K562 (cell line): Measurements from ENCODE around the gene CRYZL1. TPM values are rescaled to one million over a fixed set of nuclear protein-coding genes. Genes with fewer than 3 reads are reported as not detected.
"Not testable (repeated sequence)": the region's sequence is repeated elsewhere in the genome, so short reads cannot be mapped to it uniquely, and the experiment has no call there.

Experiments used
- ATAC-seq: fragments of 200-7000 bp; cut with Tn5 transposase; 3 replicates; pipeline ENCODE4 v1.9.1; 2020; ENCODE audit warnings: moderate library complexity
- BruUV-seq: library from RNA; stranded (reverse); fragments of 400-500 nt; replicated peaks from 2 replicates; lab custom pipeline; 2021; lab: Mats Ljungman, UMichigan
- CTCF ChIA-PET: fragments of 300-600 bp; formaldehyde crosslinking; extraction: SDS; loops from one replicate; lab custom pipeline; 2021; ENCODE audit warnings: low intra/inter-chr PET ratio; lab: Yijun Ruan, JAX
- POLR2A ChIA-PET: fragments of 300-600, 350-650 bp; sonication (Branson Sonifier 250); formaldehyde crosslinking; extraction: SDS; loops from one replicate; lab custom pipeline; 2021; ENCODE audit warnings: antibody characterized with exemption, inconsistent platforms; lab: Yijun Ruan, JAX
- DNase-seq, 4 experiments: peaks; one replicate each; pipeline versions ENCODE4 v3.0.0 to v3.0.0-alpha.2; 2011 to 2018; ENCODE audit warnings: low spot score in 3 of 4, mixed read lengths in 3 of 4; ENCODE audit errors: extremely low read depth in 1 of 4
- FAIRE-seq: peaks from 2 replicates; lab custom pipeline; 2011; peaks lifted over from hg19 to GRCh38; lab: Jason Lieb, UNC
- H2AFZ ChIP-seq: 2 replicates; pipeline ENCODE4 v1.6.0; 2011; ENCODE audit warnings: low read depth, low read length, control low read depth, inconsistent platforms
- H3K27ac ChIP-seq: fragments of 200-600 bp; 3 replicates; pipeline ENCODE4 v1.8.0; 2011; ENCODE audit warnings: low read depth, mild to moderate bottlenecking, control low read depth, inconsistent platforms, low read length, moderate library complexity, mixed read lengths; ENCODE audit errors: extremely low read depth
- H3K27me3 ChIP-seq, 2 experiments: fragments of 300-600 bp in 1 of 2; 2 replicates in 1 of 2; 3 replicates in 1 of 2; pipeline versions ENCODE4 v1.6.0 to v1.8.0; 2011; ENCODE audit warnings: inconsistent platforms in 2 of 2, low read length in 2 of 2, mild to moderate bottlenecking in 1 of 2, mixed read lengths in 1 of 2, moderate library complexity in 1 of 2; ENCODE audit not compliant: control insufficient read depth in 2 of 2, insufficient read depth in 2 of 2
- H3K36me3 ChIP-seq: fragments of 300-600 bp; 3 replicates; pipeline ENCODE4 v1.8.0; 2011; ENCODE audit warnings: mild to moderate bottlenecking, low read length, inconsistent platforms; ENCODE audit not compliant: control insufficient read depth, insufficient read depth
- H3K4me1 ChIP-seq, 2 experiments: fragments of 200-600 bp in 1 of 2; replicated peaks in 1 of 2; 2 replicates in 1 of 2; 3 replicates in 1 of 2; pipeline versions ENCODE4 v1.5.1 to v1.8.0; 2011; ENCODE audit warnings: inconsistent platforms in 2 of 2, low read length in 2 of 2, mild to moderate bottlenecking in 1 of 2, mixed read lengths in 1 of 2, moderate library complexity in 1 of 2; ENCODE audit not compliant: control insufficient read depth in 2 of 2, insufficient read depth in 2 of 2
- H3K4me2 ChIP-seq: 2 replicates; pipeline ENCODE4 v1.6.1; 2011; ENCODE audit warnings: low read length, control low read depth, inconsistent platforms, mixed read lengths; ENCODE audit not compliant: insufficient read depth
- H3K4me3 ChIP-seq: fragments of 200-600 bp; sonication (generic), shearing (Covaris generic); 2 replicates; pipeline ENCODE4 v1.5.1; 2016; ENCODE audit warnings: control low read depth, inconsistent platforms
- H3K79me2 ChIP-seq: fragments of 200-600 bp; 3 replicates; pipeline ENCODE4 v1.8.0; 2011; ENCODE audit warnings: low read length, inconsistent platforms; ENCODE audit not compliant: control insufficient read depth, insufficient read depth
- H3K9ac ChIP-seq, 2 experiments: 2 replicates each; pipeline versions ENCODE4 v1.6.0 to v1.6.1; 2011; ENCODE audit warnings: low read depth in 2 of 2, low read length in 2 of 2, control low read depth in 1 of 2, inconsistent platforms in 1 of 2, mild to moderate bottlenecking in 1 of 2, mixed read lengths in 1 of 2; ENCODE audit not compliant: insufficient read depth in 1 of 2
- H3K9me1 ChIP-seq: one replicate; pipeline ENCODE4 v1.6.0; 2011; ENCODE audit warnings: inconsistent platforms, mild to moderate bottlenecking, low read length, moderate library complexity; ENCODE audit not compliant: control insufficient read depth, insufficient read depth
- H3K9me3 ChIP-seq: replicated peaks from 2 replicates; pipeline ENCODE4 v1.5.1; 2011; ENCODE audit warnings: low read depth, low read length, inconsistent platforms; ENCODE audit not compliant: control insufficient read depth, insufficient read depth
- H4K20me1 ChIP-seq: replicated peaks from 2 replicates; pipeline ENCODE4 v1.6.1; 2011; ENCODE audit warnings: low read length, inconsistent platforms, mixed read lengths; ENCODE audit not compliant: control insufficient read depth, insufficient read depth
- EP400 ChIP-seq: fragments of 450-650 bp; IDR thresholded peaks from 2 replicates; pipeline ENCODE4 v1.6.1; 2017; ENCODE audit warnings: antibody characterized with exemption, mild to moderate bottlenecking, moderate library complexity
- FOXK2 ChIP-seq, 2 experiments: fragments of 450-650 bp; IDR thresholded peaks in 1 of 2; conservative IDR thresholded peaks in 1 of 2; 2 replicates each; pipeline ENCODE4 v1.6.1; 2016; ENCODE audit warnings: low read depth in 2 of 2, mild to moderate bottlenecking in 1 of 2
- HMGXB4 ChIP-seq: sonication (generic); formaldehyde crosslinking; IDR thresholded peaks from 2 replicates; pipeline ENCODE4 v1.8.1; 2023; ENCODE audit warnings: mild to moderate bottlenecking, missing genetic modification reagents
- MYNN ChIP-seq, 2 experiments: sonication (generic); formaldehyde crosslinking in 1 of 2; IDR thresholded peaks; 2 replicates each; pipeline versions ENCODE4 v1.5.0 to v1.6.1; 2016 to 2020; ENCODE audit warnings: antibody characterized with exemption in 1 of 2, missing genetic modification reagents in 1 of 2
- PHB ChIP-seq: fragments of 250-450 bp; sonication (Bioruptor Pico); IDR thresholded peaks from 2 replicates; pipeline ENCODE4 v1.5.0; 2021
- ZNF184 ChIP-seq: sonication (generic); formaldehyde crosslinking; IDR thresholded peaks from 2 replicates; pipeline ENCODE4 v1.5.0; 2020; ENCODE audit warnings: missing genetic modification reagents
- ZNF551 ChIP-seq: fragments of 250-450 bp; sonication (Bioruptor Pico); IDR thresholded peaks from 2 replicates; pipeline ENCODE4 v1.5.0; 2021; ENCODE audit warnings: mild to moderate bottlenecking, moderate library complexity
- WGBS: fragments of 100-300 bp; shearing (Covaris generic); methylation state at CpG from one replicate; pipeline ENCODE4 v1.1.6; 2016; ENCODE audit warnings: low coverage, mixed read lengths; ENCODE audit not compliant: insufficient coverage; ENCODE audit errors: missing lambda C conversion rate; 5-methylcytosine and 5-hydroxymethylcytosine counted together
- in situ Hi-C: fragments of 300-500 bp; cut with MboI; formaldehyde crosslinking; loops from 4 replicates; pipeline ENCODE4 v1.15.0; 2018; ENCODE audit warnings: inconsistent platforms, mixed read lengths
- intact Hi-C: fragments of 100-400 bp; cut with micrococcal nuclease; formaldehyde crosslinking; loops from 2 replicates; pipeline ENCODE4 v1.14.2; 2022
- polyA plus RNA-seq, 8 experiments: library from polyadenylated mRNA; depleted of rRNA in 4 of 8; stranded (reverse) in 5 of 8; unstranded in 3 of 8; fragments of >200 nt; fragmentation: Nextera tagmentation in 2 of 8; fragmentation: Illumina TruSeq in 1 of 8; extraction: Ambion mirVana in 2 of 8; extraction: Trizol in 1 of 8; gene quantifications; 2 replicates each; pipeline versions ENCODE4 v1.2.1 to v1.2.3, GENCODE V29; 2011 to 2014; ENCODE audit warnings: inconsistent platforms in 1 of 8, missing spikeins in 1 of 8
- total RNA-seq, 7 experiments: library from RNA; depleted of rRNA in 6 of 7; stranded (reverse); fragments of >200 nt in 6 of 7; fragmentation: Illumina TruSeq in 2 of 7; extraction: Trizol in 2 of 7; gene quantifications; 2 replicates each; pipeline versions ENCODE4 v1.2.1 to v1.2.3, GENCODE V29; 2011 to 2021; ENCODE audit warnings: low replicate concordance in 1 of 7

CRYZL1 gene
- total and polyA plus RNA-seq, 9 of the 15 experiments (the other 6 are each of a cell fraction or from before 2014, with no cell fraction given) = 19.9 to 98.2 (median 39.2) TPM

GRCh38 chr21:33634254-33634653 lies 7.3 kb downstream of the CRYZL1 start:
- TF ChIP-seq EP400 (no peak), ZNF184 (CRISPR knock-in tag) (no peak), FOXK2 (conservative IDR thresholded peaks at IDR 0.05 in 1 of 2, IDR thresholded peaks at IDR 0.05 in 1 of 2; ENCODE audit: low read depth in 2 of 2) (no peak), PHB (no peak), ZNF551 (CRISPR knock-in tag) (no peak), HMGXB4 (CRISPR knock-in tag) (no peak), MYNN (IDR thresholded peaks at IDR 0.05) (no peak), MYNN (CRISPR knock-in tag; IDR thresholded peaks at IDR 0.05) (no peak)
- BruUV-seq = no TSS peak
- DNase-seq = no peak
- Histone ChIP-seq H2AFZ (no peak overlapping the region), H3K36me3 (peaks cover 17% of the 10 kb centered on the region; the same call in 2 of the 3 replicates), H3K4me1 (no peaks in the 10 kb centered on the region), H3K79me2 (peaks cover 7% of the 10 kb centered on the region; the same call in 2 of the 3 replicates), H3K4me2 (no peak overlapping the region), H3K4me3 (no peak overlapping the region), H4K20me1 (no peaks in the 10 kb centered on the region), H3K9ac (no peak overlapping the region), H3K9me1 (no peaks in the 10 kb centered on the region), H3K27me3 (no peaks in the 10 kb centered on the region), H3K9me3 (no peaks in the 10 kb centered on the region), H3K27ac (no peak overlapping the region)
- ChIA-PET POLR2A (interaction anchor here (0.6 to 0.7 kb wide), 2 partner anchors 21 to 647 kb away, joined by 4 to 5 read pairs; no protein-coding TSS in a partner anchor), CTCF (no interaction called here)
- no peak for ATAC-seq
- in situ Hi-C loops = no loop called here
- FAIRE-seq = no peak
- 85% methylated on average over 2 of the region's 2 CpGs for WGBS
- intact Hi-C loops = no loop called here

- peaks cover 26% of the 10 kb centered on the region; the same call in 2 of the 3 replicates for H3K36me3 ChIP-seq
- 85% methylated on average over 7 of the region's 7 CpGs for WGBS
- H3K9ac ChIP-seq, H3K4me2 ChIP-seq, H4K20me1 ChIP-seq, H3K4me1 ChIP-seq, H2AFZ ChIP-seq, intact Hi-C loops, FAIRE-seq, ATAC-seq, CTCF ChIA-PET, H3K9me3 ChIP-seq, DNase-seq, H3K4me3 ChIP-seq, H3K27ac ChIP-seq, H3K79me2 ChIP-seq, in situ Hi-C loops, H3K9me1 ChIP-seq, H3K27me3 ChIP-seq, BruUV-seq: not testable (repeated sequence)
- POLR2A ChIA-PET = interaction anchor here (1.4 kb wide), 1 partner anchor 250 kb away, joined by 3 read pairs; no protein-coding TSS in a partner anchor
These were observed 15.4 kb downstream of the CRYZL1 start for GRCh38 chr21:33626151-33626550.
